BLaER1 treated with 17β-estradiol and CSF1 and Interleukin-3, amounts not matched to agents 10 nM and 100 nM (cell line): Measurements from ENCODE around the gene HMG20A.

Experiments
- H3K27ac ChIP-seq, 11 experiments: shearing (Covaris generic); formaldehyde crosslinking; 2 replicates each; pipeline ENCODE4 v1.8.1; 2022
- H3K27me3 ChIP-seq, 11 experiments: shearing (Covaris generic); formaldehyde crosslinking; 2 replicates each; pipeline ENCODE4 v1.8.1; 2022
- H3K36me3 ChIP-seq, 11 experiments: shearing (Covaris generic); formaldehyde crosslinking; 2 replicates each; pipeline ENCODE4 v1.8.1; 2022
- H3K4me1 ChIP-seq, 10 experiments: shearing (Covaris generic); formaldehyde crosslinking; 2 replicates each; pipeline ENCODE4 v1.8.1; 2022
- H3K4me2 ChIP-seq, 11 experiments: shearing (Covaris generic); formaldehyde crosslinking; 2 replicates each; pipeline ENCODE4 v1.8.1; 2022
- H3K4me3 ChIP-seq, 10 experiments: shearing (Covaris generic); formaldehyde crosslinking; 2 replicates each; pipeline ENCODE4 v1.8.1; 2022
- H3K9ac ChIP-seq, 11 experiments: shearing (Covaris generic); formaldehyde crosslinking; 2 replicates each; pipeline ENCODE4 v1.8.1; 2022
- H3K9me3 ChIP-seq, 11 experiments: shearing (Covaris generic); formaldehyde crosslinking; replicated peaks in 1 of 11; 2 replicates each; pipeline ENCODE4 v1.8.1; 2022
- H4K20me1 ChIP-seq, 11 experiments: shearing (Covaris generic); formaldehyde crosslinking; 2 replicates each; pipeline ENCODE4 v1.8.1; 2022
- Cebpa-rat ChIP-seq, 11 experiments: shearing (Covaris generic); IDR thresholded peaks; 2 replicates each; pipeline ENCODE4 v1.8.1; 2022

The HMG20A gene

GRCh38 chr15:77507143-77507897, 86.6 kb downstream of the HMG20A start:
- H3K27me3 ChIP-seq: no peaks in the 10 kb centered on the region
- H3K9me3 ChIP-seq: peaks cover 0 to 11% (median 0%) of the 10 kb centered on the region in 11 experiments; a peak in 2 of 22 replicates
- peaks cover 0 to 9% (median 0%) of the 10 kb centered on the region in 11 experiments; a peak in 4 of 22 replicates for H3K36me3 ChIP-seq
- H3K4me2 ChIP-seq: peak overlapping the region; percentile 78 to 96 (median 91)
- peak overlapping the region; percentile 10 to 69 (median 49); a peak in 19 of 22 replicates for H3K27ac ChIP-seq
- H3K4me3 ChIP-seq: peak overlapping the region in 2 of 10 experiments; percentile 3 to 11; a peak in 3 of 20 replicates
- no peak for TF ChIP-seq Cebpa-rat (IDR thresholded peaks at IDR 0.05)
- H3K9ac ChIP-seq: peak overlapping the region in 8 of 11 experiments; percentile 1 to 55 (median 34); a peak in 10 of 22 replicates
- peaks cover 0 to 9% (median 0%) of the 10 kb centered on the region in 11 experiments; a peak in 2 of 22 replicates for H4K20me1 ChIP-seq
- peaks cover 46 to 60% (median 55%) of the 10 kb centered on the region in 10 experiments for H3K4me1 ChIP-seq

- H3K36me3 ChIP-seq: peaks cover 0 to 9% (median 0%) of the 10 kb centered on the region in 11 experiments; a peak in 4 of 22 replicates
- no peaks in the 10 kb centered on the region for H3K27me3 ChIP-seq
- TF ChIP-seq Cebpa-rat (IDR thresholded peaks at IDR 0.05): no peak
- H3K9ac ChIP-seq: peak overlapping the region in 9 of 11 experiments; percentile 7 to 55 (median 33); a peak in 11 of 22 replicates
- peak overlapping the region; percentile 78 to 96 (median 91) for H3K4me2 ChIP-seq
- H3K9me3 ChIP-seq: peaks cover 0 to 11% (median 0%) of the 10 kb centered on the region in 11 experiments; a peak in 2 of 22 replicates
- H3K4me3 ChIP-seq: peak overlapping the region in 1 of 10 experiments; percentile 24; a peak in 3 of 20 replicates
- peak overlapping the region; percentile 22 to 69 (median 49); a peak in 20 of 22 replicates for H3K27ac ChIP-seq
- H4K20me1 ChIP-seq: peaks cover 0 to 9% (median 0%) of the 10 kb centered on the region in 11 experiments; a peak in 2 of 22 replicates
- H3K4me1 ChIP-seq: peaks cover 46 to 60% (median 55%) of the 10 kb centered on the region in 10 experiments
These were observed 87.2 kb downstream of the HMG20A start for GRCh38 chr15:77507911-77508310.

- Histone ChIP-seq H3K4me1 (peaks cover 46 to 60% (median 55%) of the 10 kb centered on the region in 10 experiments), H4K20me1 (peaks cover 0 to 9% (median 0%) of the 10 kb centered on the region in 11 experiments; a peak in 2 of 22 replicates), H3K4me2 (peak overlapping the region; percentile 78 to 96 (median 91)), H3K9me3 (peaks cover 0 to 11% (median 0%) of the 10 kb centered on the region in 11 experiments; a peak in 2 of 22 replicates), H3K9ac (peak overlapping the region; percentile 16 to 55 (median 27); a peak in 14 of 22 replicates), H3K27me3 (no peaks in the 10 kb centered on the region), H3K36me3 (peaks cover 0 to 9% (median 0%) of the 10 kb centered on the region in 11 experiments; a peak in 4 of 22 replicates), H3K4me3 (peak overlapping the region in 3 of 10 experiments; percentile 1 to 24 (median 15); a peak in 5 of 20 replicates), H3K27ac (peak overlapping the region; percentile 22 to 69 (median 49); a peak in 19 of 22 replicates)
- TF ChIP-seq Cebpa-rat (IDR thresholded peaks at IDR 0.05): no peak
These were observed 88.0 kb downstream of the HMG20A start for GRCh38 chr15:77508541-77509243.

- TF ChIP-seq Cebpa-rat (IDR thresholded peaks at IDR 0.05): no peak
- H3K27ac ChIP-seq: peak overlapping the region in 2 of 11 experiments; percentile 31 to 36; a peak in 4 of 22 replicates
- H4K20me1 ChIP-seq: 0 out of 22 replicates have a peak, but pooled peaks cover 0 to 5% (median 0%) of the 10 kb centered on the region in 11 experiments
- peak overlapping the region; percentile 27 to 96 (median 87) for H3K4me2 ChIP-seq
- H3K4me1 ChIP-seq: peaks cover 46 to 56% (median 49%) of the 10 kb centered on the region in 10 experiments
- H3K4me3 ChIP-seq: no peak overlapping the region
- no peaks in the 10 kb centered on the region for H3K27me3 ChIP-seq
- H3K36me3 ChIP-seq: peaks cover 0 to 3% (median 0%) of the 10 kb centered on the region in 11 experiments; a peak in 2 of 22 replicates
- peaks cover 0 to 11% (median 0%) of the 10 kb centered on the region in 11 experiments; a peak in 2 of 22 replicates for H3K9me3 ChIP-seq
- H3K9ac ChIP-seq: no peak overlapping the region
These were observed 89.7 kb downstream of the HMG20A start for GRCh38 chr15:77510066-77511057.

GRCh38 chr15:77511869-77512268, 91.2 kb downstream of the HMG20A start:
- Histone ChIP-seq H3K27ac (no peak overlapping the region), H4K20me1 (0 out of 22 replicates have a peak, but pooled peaks cover 0 to 5% (median 0%) of the 10 kb centered on the region in 11 experiments)
- no peak for TF ChIP-seq Cebpa-rat (IDR thresholded peaks at IDR 0.05)

GRCh38 chr15:77513226-77513625, 92.5 kb downstream of the HMG20A start:
- Histone ChIP-seq H3K27ac (no peak overlapping the region), H4K20me1 (0 out of 22 replicates have a peak, but pooled peaks cover 0 to 4% (median 0%) of the 10 kb centered on the region in 11 experiments), H3K27me3 (no peaks in the 10 kb centered on the region), H3K4me3 (no peak overlapping the region), H3K9ac (no peak overlapping the region), H3K4me2 (no peak overlapping the region), H3K36me3 (no peaks in the 10 kb centered on the region), H3K9me3 (peaks cover 0 to 11% (median 0%) of the 10 kb centered on the region in 11 experiments; a peak in 2 of 22 replicates), H3K4me1 (peaks cover 25 to 35% (median 33%) of the 10 kb centered on the region in 10 experiments)
- TF ChIP-seq Cebpa-rat (IDR thresholded peaks at IDR 0.05): no peak

More at GRCh38 chr15:77511869-77512268, 91.2 kb downstream of the HMG20A start:
- Histone ChIP-seq H3K27me3 (no peaks in the 10 kb centered on the region), H3K4me3 (no peak overlapping the region), H3K4me2 (no peak overlapping the region), H3K9ac (no peak overlapping the region), H3K4me1 (peaks cover 39 to 48% (median 47%) of the 10 kb centered on the region in 10 experiments), H3K9me3 (peaks cover 0 to 11% (median 0%) of the 10 kb centered on the region in 11 experiments; a peak in 2 of 22 replicates), H3K36me3 (no peaks in the 10 kb centered on the region)

GRCh38 chr15:77514641-77515402, 94.1 kb downstream of the HMG20A start:
- H4K20me1 ChIP-seq: no peaks in the 10 kb centered on the region
- peaks cover 0 to 11% (median 0%) of the 10 kb centered on the region in 11 experiments; a peak in 2 of 22 replicates for H3K9me3 ChIP-seq
- no peak for TF ChIP-seq Cebpa-rat (IDR thresholded peaks at IDR 0.05)
- no peak overlapping the region for H3K9ac ChIP-seq
- H3K4me3 ChIP-seq: no peak overlapping the region
- H3K27ac ChIP-seq: no peak overlapping the region
- H3K36me3 ChIP-seq: no peaks in the 10 kb centered on the region
- H3K27me3 ChIP-seq: no peaks in the 10 kb centered on the region
- no peak overlapping the region for H3K4me2 ChIP-seq
- peaks cover 9 to 19% (median 17%) of the 10 kb centered on the region in 10 experiments for H3K4me1 ChIP-seq
